Renal cortex interstitium (tissue), 11 donors: ENCODE results near the gene UBE2L3. TPM values are rescaled to one million over a fixed set of nuclear protein-coding genes. Genes with fewer than 3 reads are reported as not detected.
"Not testable (repeated sequence)": the region's sequence is repeated elsewhere in the genome, so short reads cannot be mapped to it uniquely, and the experiment has no call there.

ENCODE experiments used
- DNase-seq, 11 donors: peaks; one replicate each; pipeline ENCODE4 v3.0.0-alpha.2; 2013; ENCODE audit warnings: low read depth in 9 of 11, low spot score in 4 of 11; ENCODE audit errors: extremely low read depth in 1 of 11
- polyA plus RNA-seq, 3 donors: library from polyadenylated mRNA; unstranded; fragments of 120-200 nt; gene quantifications; one replicate each; pipeline ENCODE4 v1.2.1, GENCODE V29; 2013; ENCODE audit not compliant: insufficient read length in 3 of 3

The UBE2L3 gene
- polyA plus RNA-seq, 3 donors: 51.4 to 56.3 (median 55.9) TPM

DNA sequence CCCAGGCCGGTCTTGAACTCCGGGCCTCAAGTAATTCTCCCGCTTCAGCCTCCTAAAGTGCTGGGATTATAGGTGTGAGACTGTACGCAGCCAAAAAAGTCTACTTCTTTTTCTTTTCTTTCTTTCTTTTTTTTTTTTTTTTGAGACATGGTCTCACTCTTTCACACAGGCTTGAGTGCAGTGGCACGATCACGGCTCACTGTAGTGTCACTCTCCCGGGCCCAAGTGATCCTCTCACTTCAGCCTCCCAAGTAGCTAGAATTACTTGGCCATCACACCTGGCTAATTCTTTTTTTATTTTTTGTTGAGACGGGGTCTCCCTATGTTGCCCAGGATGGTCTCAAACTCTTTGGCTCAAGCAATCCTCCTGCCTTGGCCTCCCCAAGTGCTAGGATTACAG lies 3.6 kb upstream of the UBE2L3 start:
- DNase-seq: no peak

DNA sequence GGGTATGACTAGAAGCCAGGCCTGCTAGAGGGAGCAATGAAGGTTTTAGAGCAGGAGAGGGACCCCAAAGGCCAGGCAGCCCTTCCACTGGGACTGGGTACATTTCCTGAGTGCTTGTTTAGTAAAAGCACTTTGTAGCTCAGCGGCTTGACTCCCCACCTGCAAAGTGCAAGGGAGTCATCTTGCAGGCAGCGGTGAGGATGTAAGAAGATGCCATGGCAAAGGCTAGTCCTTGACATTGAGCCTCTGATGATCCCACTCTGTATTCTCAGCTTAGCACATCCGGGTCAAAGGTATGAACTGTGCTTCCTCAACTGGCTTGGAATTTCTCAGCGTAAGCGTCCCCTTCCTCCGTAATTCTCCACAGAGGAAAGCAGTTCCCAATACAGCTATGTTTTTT lies 3.1 kb upstream of the UBE2L3 start:
- no peak for DNase-seq

DNA sequence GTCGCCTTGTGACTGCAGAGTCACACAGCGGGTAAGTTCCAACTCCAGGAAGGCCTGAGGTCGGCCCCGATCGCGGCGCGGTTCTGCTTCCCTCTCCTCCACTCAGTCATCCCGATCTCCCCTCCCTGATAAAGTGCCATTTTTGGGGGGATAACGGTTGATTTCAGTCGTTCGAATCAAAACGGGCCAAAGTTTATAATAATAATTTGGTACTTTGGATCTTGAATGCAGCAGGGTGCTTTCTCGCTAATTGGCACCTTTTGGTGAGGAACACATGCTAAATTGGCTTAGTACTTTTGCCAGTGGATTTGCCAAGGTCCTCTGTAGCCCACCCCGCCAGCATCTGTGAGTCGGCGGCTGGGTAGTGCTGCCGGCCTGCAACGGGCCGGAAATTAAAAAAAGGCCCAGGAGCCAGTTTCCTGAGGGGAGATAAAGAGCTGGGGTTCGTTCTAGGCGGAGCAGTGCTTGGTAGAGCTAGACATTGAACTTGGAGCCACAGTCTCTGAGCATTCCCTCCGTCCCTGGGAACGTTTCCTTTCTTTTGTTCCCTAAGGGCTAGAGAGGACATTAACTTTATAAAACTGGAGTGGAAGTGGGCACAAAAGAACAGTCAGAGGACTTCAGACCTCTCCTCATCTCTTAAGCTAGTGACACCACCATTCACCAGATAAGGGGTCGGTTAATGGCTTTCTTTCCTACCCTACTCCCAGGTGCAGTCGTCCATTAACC lies 997 bp downstream of the UBE2L3 start:
- DNase-seq: peak in 1 of 11 donors; percentile 23

DNA sequence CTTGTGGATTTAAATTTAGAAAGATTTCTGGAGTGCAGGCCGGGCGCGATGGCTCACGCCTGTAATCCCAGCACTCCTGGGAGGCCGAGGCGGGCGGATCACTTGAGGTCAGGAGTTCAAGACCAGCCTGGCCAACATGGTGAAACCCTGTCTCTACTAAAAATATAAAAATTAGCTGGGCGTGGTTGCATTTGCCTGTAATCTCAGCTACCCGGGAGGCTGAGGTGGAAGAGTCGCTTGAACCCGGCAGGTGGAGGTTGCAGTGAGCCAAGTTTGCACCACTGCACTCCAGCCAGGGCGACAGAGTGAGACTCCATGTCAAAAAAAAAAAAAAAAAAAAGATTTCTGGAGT lies 1.5 kb downstream of the UBE2L3 start:
- not testable (repeated sequence) for DNase-seq

DNA sequence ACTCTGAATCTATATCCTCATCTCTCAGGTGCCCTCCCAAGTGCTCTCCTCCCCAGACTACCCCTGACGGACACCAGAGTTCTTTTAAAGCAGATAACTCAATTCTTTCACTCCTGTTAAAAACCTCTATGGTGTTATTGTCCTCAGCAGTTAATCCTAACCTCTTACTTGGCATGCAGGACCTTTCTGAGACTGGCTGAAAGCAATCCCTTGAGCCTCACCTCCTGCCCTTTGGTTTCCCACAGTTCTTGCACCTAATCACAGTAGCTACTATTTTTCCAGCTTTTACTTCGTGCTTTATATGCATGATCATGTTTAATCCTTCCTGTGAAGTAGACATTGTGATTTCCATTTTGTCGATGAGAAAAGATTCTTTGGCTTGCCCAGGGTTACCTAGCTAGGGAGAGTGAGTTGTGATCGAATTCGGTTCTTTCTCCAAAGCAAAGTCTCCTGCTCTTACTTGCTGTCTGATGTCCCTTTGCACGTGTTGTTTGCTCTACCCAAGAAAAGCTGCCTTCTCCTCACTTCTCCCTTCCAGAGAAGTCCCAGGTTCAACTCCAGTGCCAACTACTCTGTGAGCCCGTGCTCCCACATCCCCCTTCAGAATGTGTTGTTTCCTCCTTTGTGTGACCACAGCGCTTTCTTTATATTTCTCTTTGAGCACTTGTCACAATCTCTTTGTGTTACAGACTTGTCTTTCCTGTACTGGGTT lies 2.1 kb downstream of the UBE2L3 start:
- DNase-seq: no peak

DNA sequence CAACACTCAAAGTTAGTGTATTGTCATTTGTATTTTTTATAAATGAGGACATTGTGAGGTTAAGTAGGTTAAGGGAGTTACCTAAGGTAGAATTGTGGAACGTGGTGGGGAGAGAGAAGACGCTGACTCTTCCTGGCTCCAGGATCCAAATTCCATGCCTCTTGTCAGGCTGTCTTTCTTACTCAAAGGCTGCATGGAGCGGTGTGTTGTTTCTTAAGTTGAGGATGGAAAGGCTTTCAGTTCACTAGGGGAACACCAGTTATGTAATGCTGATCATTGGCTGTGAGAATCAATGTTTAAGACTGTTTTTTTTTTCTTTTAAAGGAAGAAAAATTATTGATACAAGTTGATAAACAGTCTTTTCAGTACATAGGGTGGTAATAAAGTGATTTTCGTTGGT lies 2.9 kb downstream of the UBE2L3 start:
- DNase-seq: no peak

DNA sequence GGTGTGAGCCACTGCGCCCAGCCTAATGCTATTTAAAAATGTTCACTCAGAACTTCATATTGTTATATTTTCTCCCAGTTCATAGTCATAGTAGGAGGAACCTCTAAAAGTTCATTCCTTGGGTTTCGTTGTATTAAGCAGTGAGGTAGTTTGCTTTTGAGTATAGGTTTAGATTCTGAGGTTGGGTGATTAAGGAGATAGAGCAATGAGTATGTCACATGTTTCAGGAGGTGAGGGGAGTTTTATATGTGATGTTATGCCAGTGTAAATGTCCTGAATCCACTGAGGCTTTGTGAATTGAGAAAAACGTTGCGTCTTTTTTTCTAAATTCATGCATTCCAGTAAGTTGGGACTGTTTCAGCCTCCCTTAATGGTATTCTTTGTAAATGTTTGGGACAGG lies 4.2 kb downstream of the UBE2L3 start:
- DNase-seq: no peak

DNA sequence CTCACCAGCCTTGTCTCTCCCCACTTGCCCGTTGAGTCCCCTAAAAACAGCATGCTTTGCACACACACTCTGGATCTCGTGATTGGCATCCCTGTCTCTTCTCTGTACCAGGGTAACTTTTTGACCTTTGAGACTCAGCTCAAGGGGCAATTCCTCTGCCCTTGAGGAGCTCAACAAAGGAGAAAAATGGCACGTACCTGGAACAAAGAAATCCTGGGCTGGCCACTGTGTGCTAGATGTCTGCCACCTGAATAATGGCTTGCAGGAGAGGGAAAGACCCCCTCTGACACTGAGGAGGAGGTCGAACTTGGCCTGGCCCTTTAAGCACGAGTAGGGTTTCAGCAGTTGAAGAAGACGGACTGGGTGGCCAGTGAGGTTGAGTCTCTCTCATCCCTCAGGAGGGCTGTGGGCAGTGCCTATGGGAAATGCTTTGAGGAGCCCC lies 5.8 kb downstream of the UBE2L3 start:
- DNase-seq: no peak

DNA sequence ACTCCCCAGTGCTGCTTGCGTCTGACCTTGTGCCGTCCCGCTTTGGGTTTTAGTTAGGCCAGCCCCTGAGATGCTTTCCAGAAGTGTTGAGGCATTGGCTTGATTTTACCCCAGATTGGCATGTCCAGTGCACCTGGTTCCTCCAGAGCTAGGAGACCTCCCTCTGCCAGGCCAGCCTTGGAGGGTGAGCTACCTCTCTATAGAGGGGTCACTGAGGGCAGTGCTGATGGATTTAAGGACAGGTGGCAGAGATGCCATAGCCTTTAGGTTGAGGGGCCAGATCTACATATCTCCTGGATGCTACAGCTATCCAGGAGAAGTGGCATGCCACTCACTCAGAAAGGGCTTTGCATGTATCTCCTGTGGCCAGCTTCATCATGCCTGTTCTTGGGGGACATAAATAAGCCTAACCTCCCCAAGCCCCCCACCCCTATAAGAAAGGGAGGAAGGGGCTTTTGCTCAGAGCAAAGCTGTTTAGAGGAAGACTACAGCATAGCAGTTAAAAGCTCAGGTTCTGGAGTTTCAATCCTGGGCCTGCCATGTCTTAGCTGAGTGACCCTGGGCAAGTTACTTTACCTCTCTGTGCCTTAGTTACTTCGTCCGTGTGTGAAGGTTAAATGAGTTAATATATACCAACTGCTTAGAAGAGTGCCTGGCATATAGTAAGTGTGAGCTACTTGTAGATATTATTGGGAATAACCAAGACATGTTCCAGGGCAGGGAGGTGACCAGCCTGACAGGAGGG lies 6.4 kb downstream of the UBE2L3 start:
- DNase-seq: no peak

DNA sequence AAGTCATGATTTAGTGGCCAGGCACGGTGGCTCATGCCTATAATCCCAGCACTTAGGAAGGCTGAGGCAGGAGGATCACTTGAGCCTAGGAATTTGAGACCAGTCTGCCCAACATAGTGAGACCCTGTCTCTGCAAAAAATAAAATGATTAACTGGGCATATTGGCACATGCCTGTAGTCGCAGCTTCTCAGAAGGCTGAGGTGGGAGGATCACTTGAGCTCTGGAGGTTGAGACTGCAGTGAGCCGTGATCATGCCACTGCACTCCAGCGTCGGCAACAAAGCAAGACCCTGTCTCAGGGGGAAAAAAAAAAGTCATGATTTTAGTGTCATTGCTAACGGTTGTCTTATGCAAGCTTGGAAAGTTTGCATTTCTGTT lies 11.9 kb downstream of the UBE2L3 start:
- DNase-seq: no peak

DNA sequence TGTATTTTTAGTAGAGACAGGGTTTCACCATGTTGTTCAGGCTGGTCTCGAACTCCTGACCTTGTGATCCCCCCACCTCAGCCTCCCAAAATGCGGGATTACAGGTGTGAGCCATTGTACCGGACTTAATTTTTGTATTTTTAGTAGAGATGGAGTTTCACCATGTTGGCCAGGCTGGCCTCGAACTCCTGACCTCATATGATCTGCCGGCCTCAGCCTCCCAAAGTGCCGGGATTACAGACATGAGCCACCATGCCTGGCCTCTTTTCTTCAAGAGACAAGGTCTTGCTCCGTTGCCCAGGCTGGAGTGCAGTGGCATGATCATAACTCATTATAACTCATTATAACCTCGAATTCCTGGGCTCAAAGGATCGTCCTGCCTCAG lies 13.1 kb downstream of the UBE2L3 start:
- not testable (repeated sequence) for DNase-seq

DNA sequence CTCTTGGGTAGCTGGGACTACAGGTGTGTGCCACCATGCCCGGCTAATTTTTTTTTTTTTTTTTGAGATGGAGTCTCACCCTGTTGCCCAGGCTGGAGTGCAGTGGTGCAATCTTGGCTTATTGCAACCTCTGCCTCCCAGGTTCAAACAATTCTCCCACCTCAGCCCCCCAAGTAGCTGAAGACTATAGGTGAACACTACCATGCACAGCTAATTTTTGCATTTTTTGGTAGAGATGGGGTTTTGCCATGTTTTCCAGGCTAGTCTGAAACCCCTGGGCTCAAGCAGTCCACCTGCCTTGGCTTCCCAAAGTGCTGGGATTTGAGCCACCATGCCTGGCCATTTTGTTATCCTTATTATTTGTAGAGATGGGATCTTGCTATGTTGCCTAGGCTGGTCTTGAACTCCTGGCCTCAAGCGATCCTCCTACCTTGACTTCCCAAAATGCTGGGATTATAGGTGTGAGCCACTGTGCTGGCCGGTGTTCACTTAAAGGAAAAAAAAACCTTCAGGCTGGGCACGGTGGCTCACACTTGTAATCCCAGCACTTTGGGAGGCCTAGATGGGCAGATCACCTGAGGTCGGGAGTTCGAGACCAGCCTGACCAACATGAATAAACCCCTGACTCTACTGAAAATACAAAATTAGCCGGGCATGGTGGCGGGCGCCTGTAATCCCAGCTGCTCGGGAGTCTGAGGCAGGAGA lies 13.6 kb downstream of the UBE2L3 start:
- DNase-seq: not testable (repeated sequence)

DNA sequence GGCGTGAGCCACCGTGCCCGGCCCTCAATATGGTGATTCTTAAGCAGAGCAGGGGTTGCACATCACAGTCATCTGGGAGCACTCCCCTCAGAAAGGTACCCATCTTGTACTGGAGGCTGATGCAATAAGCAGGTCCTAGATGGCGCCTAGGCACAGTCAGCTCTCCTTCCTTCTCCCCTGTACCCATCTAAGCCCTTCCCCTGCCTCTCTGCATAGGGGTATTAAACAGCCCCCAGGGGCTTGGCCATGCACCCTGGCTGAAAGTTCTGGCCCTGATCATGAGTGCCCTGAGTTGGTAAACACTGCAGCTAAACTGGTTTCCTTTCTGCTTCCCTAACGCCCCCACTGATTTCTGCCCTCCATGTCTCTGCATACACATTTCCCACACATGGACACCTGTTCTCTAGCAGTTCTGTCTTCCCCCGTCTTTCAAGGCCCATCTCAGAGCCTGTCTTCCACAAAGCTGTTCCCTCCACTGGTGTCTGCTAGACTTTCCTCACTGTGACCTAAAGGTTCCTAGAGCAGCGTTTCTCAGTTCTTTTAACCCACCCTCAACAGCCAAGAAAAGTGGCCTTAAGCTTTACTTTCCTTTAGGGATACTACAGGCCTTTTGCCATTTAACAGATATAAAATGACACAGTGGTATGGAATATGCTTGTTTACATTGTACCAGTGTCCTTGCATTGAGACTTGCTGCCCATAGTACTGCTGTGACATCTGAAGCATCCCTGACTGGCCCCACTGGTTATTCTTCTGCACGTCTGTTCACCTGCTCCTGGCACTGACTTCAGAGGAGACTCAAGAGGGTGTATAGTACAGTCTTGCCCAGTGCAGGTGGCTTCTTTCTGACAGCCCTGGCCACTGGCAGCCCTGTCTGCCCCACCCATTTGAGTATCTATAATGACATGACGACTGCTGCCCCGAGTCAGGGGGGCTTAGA lies 15.6 kb downstream of the UBE2L3 start:
- DNase-seq: no peak

DNA sequence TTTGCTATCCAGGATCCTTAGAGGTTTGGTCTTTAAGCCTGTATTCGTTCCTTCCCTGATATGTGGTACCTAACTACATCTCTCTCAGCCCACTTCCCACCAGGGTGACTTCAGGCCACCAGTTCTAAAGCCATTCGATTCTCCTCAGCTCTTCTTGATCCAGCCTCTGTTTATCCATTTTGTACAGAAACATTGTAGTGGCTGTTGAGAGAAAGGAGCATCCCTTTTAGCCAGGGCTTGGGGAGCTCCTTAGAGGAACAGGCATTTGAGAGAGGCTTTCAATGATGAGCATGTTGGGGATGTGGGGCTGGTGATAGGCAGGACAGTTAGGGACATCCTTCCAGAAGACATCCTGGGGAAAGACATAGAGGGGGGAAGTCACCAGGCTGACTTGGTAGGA lies 17.9 kb downstream of the UBE2L3 start:
- DNase-seq: no peak

DNA sequence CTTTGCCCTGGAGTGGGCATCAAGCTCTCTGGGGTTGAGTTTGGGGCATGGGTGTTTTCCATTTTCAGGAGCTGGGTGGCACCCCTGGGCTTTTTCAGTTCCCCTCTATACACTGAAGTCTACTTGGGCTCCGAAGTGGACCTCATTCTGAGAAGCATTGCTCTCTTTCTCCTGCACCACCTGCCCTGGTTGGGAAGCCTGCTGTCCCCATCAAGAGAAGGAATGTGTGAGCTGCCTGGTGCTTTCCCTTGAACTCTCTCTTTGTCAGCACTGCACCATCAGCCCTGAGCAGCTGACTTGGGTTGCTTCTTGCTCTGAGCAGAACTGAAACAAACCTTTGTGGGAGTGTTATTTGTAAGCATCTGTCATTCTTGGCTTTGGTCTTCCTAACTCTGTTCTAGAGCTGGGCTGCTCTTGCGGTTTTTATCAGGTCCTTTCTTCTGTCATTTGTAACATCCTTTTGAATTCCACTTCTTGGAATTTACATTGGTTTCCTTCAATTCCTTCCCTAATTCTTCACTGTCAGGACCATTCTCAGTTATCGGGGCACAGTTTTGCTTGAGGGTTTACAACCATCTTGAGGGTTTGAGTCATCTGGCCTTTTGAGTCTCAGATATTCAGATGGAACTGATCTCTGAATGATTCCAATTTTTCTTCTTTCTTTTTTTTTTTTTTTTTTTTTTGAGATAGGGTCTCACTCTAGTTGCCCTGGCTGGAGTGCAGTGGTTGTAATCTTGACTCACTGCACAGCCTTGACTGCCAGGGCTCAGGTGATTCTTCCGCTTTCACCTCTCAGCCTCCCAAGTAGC lies 20.5 kb downstream of the UBE2L3 start:
- no peak for DNase-seq

DNA sequence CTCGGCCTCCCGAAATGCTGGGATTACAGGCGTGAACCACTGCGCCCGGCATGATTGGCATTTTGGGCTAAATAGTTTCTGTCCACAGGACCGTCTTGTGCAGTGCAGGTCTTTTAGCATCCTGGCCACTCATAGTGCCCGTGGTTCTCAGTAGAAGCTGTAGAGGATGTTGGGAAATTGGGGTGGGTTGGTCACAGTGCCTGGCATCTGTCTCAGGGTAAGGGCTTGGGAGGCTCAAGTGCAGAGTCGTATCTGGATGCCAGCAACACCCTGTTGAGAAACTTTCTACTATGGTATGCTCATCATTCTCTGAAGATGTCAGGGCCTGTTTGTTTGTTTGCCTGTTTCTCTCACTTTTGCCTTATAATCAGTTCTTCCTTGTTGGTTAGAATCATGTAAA lies 21.9 kb downstream of the UBE2L3 start:
- DNase-seq: no peak

DNA sequence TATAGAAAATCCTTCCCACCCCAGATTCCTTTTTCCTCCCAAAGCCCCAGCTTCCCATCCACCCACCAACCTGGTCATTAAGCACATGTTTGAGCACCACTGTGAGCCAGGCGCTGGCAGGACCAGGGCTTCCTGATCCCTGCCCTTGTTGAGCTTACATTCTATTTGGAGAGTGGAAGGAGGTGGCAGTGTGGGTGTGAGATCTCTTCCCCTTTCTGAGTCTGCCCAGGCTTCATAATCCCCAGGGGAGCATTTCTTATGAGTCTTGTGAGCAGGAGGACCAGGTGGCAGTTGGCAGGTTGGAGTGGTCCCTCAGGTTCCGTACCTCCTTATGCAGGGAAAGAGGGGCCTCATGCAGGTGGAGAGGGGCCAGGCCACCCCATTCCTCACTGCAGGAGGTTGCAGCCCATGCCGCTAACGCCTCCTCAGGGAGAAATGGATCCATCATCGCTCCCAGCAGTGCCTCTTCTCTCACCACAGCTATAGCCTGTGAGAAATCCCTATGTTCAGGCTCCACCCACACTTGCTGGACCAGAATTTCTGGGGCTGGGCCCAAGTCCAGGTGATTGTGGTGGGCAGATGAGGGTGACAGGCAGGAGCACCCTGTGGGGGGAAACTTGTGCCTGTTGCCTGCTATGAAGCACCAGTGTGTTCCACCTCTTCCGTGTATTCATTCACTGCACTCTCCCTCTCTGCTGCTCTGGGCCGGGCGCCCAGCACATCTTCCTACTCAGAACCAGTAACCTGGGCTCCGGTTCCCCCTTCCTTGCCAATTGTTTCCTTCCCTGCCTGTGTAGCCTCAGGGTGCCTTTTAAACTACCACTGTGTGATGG lies 23.5 kb downstream of the UBE2L3 start:
- no peak for DNase-seq
